Choroid plexus epithelial cell (primary cell): ENCODE measurements around the gene TP53BP2.

Source experiments
- DNase-seq: peaks from one replicate; pipeline ENCODE4 v3.0.0-alpha.2; 2010; ENCODE audit warnings: low read depth
- H3K4me3 ChIP-seq: 2 replicates; pipeline ENCODE4 v1.5.1; 2011; ENCODE audit warnings: low read depth, mild to moderate bottlenecking, control low read depth, low read length, moderate library complexity
- TF ChIP-seq, protein P1 (sequence below): conservative IDR thresholded peaks from 2 replicates; pipeline ENCODE4 v1.5.1; 2011; ENCODE audit warnings: low read depth, mild to moderate bottlenecking, control low read depth, inconsistent platforms, low read length, moderate library complexity

Gene TP53BP2

DNA sequence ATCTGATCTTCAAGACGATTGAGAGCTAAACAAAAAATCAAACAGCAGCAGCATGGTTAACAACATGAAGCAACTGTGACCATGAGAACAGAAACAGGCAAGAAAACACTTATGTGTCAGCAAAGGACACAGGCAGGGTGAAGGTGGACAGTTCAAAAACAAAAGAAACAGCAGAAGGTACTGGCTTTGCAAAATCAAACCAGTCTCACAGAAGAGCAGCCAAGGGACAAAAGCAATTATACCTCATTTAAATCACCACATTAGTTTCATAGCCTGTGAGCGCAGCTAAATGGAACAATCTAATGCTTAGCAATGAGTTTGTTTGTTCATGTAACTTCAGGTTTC, 74.3 kb downstream of the TP53BP2 start:
- peak; percentile 63 for DNase-seq
- no peak overlapping the region for H3K4me3 ChIP-seq
- TF ChIP-seq, protein P1, sequence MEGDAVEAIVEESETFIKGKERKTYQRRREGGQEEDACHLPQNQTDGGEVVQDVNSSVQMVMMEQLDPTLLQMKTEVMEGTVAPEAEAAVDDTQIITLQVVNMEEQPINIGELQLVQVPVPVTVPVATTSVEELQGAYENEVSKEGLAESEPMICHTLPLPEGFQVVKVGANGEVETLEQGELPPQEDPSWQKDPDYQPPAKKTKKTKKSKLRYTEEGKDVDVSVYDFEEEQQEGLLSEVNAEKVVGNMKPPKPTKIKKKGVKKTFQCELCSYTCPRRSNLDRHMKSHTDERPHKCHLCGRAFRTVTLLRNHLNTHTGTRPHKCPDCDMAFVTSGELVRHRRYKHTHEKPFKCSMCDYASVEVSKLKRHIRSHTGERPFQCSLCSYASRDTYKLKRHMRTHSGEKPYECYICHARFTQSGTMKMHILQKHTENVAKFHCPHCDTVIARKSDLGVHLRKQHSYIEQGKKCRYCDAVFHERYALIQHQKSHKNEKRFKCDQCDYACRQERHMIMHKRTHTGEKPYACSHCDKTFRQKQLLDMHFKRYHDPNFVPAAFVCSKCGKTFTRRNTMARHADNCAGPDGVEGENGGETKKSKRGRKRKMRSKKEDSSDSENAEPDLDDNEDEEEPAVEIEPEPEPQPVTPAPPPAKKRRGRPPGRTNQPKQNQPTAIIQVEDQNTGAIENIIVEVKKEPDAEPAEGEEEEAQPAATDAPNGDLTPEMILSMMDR: no peak

DNA sequence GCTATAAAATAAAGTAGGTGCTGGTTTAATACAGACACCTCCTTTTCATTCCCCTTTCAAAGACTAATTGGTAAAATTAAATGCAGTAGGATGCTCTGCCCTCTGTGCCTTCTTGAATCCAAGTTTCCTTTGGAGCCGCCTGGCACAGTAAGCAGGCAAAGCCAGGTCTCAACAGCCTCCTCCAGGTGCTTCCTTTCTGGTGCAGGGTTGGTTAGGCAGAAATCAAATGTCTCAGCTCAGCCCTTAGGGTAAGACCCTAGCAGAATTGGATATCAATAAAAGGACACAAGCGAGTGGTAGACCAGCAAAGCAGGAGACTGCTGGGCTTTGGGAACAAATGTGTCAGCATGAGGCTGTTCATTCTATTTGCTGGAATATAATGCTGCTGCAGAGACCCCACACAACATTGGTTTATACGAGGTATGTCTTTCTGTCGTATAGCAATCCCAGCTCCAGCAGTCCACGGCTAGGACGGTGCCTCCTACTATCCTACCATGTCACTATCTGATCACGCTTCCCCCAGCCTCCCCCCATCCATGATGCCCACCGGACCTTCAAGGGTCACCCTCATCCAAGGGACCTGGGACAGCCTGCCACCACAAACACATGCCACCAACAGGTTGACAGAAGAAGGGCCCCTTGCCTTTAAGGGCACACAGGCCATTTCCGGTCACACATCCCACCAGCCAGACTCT, 75.0 kb downstream of the TP53BP2 start:
- DNase-seq: no peak
- TF ChIP-seq, protein P1: no peak
- H3K4me3 ChIP-seq: no peak overlapping the region

DNA sequence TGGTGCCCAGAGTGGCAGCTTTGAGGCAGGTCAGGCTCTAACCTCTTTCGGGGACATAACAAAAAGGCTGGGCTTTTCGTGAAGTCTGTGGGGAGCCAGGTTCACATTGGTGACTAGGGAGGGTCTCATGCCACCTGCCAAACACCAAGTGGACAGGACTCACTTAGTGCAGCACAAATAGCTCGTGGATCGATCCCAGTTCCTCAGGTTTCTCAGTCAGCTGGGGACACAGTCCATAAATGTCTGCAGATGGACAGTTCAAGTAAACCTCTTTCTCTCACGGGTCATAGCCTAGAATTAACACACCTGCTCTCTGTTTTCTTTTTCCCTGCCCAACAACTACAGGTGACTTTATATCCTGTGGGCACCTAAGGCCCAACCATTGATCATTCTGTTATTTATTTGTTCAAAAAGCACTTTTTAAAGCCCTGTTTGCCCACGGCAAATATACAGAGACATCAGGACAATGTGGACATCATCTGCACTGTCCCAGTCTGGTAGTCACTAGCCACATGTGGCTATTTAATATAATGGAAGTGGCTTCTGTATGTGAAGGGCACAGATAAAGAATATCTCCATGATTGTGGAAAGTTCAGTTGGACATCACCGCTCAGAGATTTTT, 79.9 kb downstream of the TP53BP2 start:
- H3K4me3 ChIP-seq: no peak overlapping the region
- TF ChIP-seq, protein P1: no peak
- DNase-seq: no peak

DNA sequence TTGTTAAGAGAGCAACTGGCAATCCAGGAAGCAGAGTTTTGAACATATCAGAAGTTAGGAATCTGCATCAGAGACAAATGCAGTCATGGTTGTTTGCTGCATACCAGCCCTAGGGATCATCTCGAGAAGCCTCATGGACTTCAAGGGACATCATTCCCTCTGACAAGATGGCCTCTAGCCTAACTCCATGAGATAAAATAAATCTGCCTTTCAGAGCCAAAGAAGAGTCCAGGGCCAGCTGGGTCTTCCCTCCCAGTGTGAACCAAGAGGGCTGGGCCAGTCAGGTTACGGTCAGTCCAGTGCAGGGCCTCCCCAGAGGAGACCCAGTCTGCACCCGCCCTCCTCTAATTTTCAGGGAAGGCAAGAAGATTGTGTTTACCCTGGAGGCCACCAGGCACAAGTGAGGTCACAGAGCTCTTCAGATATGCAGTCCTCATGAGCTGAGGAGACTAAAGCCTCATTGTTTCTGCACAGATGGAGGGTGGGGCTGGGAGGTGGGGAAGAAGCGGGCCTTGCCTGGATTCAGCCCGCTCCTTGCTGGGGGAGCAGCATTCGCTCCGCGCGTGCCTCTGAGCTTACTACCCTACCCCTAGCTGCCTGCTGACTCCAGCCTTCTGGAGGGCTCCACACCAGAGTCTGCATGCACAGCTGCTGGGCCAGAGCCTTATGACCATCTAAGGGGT, 80.6 kb downstream of the TP53BP2 start:
- TF ChIP-seq, protein P1: no peak
- no peak overlapping the region for H3K4me3 ChIP-seq
- peak; percentile 63 for DNase-seq

DNA sequence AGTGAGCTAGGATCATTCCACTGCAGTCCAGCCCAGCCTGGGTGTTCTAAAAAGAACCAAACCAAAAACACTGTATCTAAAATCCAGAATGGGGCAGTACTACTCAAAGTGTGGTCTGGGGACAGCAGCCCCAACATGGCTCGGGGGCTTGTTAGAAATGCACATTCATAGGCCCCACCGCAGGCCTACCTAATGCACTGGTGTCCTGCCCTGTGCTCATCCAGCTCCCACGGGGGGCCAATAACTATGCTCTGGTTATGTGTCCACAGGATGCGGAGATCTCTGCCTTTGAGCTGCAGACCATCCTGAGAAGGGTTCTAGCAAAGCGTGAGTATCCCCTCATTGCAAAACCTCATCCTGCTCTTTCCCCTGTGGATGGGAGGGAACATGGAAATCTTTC, 81.9 kb downstream of the TP53BP2 start:
- TF ChIP-seq, protein P1: no peak
- DNase-seq: no peak
- no peak overlapping the region for H3K4me3 ChIP-seq

DNA sequence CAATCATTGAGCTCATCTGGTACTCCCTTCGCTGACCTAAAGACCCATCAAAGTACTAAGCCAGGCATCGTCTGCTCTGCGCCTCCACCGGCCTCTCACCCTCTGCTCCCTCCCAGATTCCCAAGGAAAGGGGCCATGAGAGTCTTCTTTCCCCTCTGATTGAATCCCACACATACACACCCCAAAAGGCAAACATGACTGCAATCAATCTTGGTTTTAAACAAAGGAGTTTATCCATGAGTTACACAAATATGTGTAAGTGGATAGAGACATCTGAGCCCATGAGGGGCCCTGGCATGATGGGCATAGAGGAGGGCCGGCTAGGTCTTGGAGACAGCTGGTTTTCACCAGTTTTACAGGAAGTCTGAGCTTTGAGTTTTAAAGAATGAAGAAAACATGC, 82.5 kb downstream of the TP53BP2 start:
- H3K4me3 ChIP-seq: no peak overlapping the region
- TF ChIP-seq, protein P1: no peak
- DNase-seq: no peak
